Measurements from ENCODE around the gene ZNRF2. TPM values are rescaled to one million over a fixed set of nuclear protein-coding genes. Genes with fewer than 3 reads are reported as not detected.
"Not testable (repeated sequence)": the region's sequence is repeated elsewhere in the genome, so short reads cannot be mapped to it uniquely, and the experiment has no call there.

The ZNRF2 gene
- total and polyA plus RNA-seq, 12 donors, result 3.1 to 36.5 (median 16.2) TPM

DNA sequence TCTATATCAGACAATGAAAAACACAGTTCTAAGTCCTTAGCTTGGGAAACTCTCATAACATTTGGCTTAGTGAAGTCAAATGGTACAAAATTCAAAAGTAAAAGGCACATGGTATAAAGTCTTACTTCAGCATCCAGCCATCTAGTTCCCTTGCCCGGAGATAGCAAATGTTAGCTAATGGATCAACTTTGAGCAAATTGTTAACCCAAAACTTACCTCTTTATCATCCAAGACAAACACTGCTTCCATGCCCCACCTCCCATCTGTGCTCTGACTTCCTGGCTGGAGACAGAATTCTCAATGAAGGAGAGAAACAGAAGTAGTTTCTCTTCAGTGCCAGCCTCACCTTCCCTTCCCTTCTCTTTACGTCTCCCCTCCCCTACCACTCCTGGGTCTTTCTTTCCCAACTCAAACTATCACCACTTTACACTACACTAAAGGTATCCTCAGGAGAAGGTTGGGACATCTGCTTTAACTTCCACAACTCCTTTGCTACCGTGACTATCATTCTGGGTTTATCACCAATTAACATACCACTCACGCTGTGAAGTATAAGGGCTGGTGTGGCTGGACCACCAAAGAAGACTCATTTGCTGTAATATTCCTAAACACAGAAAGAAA, 21.2 kb upstream of the ZNRF2 start:
- H3K4me1 ChIP-seq (replicated peaks in 1 of 2), result no peaks in the 10 kb centered on the region
- intact Hi-C loops (cut with DNase I), result no loop called here
- H3K27me3 ChIP-seq, result no peaks in the 10 kb centered on the region
- H3K9me3 ChIP-seq (replicated peaks in 1 of 3), result no peaks in the 10 kb centered on the region
- 60 to 70% (median 66%) methylated on average over 4 of the region's 4 CpGs for WGBS, 4 donors
- TF ChIP-seq, protein P1, sequence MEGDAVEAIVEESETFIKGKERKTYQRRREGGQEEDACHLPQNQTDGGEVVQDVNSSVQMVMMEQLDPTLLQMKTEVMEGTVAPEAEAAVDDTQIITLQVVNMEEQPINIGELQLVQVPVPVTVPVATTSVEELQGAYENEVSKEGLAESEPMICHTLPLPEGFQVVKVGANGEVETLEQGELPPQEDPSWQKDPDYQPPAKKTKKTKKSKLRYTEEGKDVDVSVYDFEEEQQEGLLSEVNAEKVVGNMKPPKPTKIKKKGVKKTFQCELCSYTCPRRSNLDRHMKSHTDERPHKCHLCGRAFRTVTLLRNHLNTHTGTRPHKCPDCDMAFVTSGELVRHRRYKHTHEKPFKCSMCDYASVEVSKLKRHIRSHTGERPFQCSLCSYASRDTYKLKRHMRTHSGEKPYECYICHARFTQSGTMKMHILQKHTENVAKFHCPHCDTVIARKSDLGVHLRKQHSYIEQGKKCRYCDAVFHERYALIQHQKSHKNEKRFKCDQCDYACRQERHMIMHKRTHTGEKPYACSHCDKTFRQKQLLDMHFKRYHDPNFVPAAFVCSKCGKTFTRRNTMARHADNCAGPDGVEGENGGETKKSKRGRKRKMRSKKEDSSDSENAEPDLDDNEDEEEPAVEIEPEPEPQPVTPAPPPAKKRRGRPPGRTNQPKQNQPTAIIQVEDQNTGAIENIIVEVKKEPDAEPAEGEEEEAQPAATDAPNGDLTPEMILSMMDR (IDR thresholded peaks at IDR 0.05), result no peak
- TF ChIP-seq POLR2A (IDR thresholded peaks at IDR 0.05), result no peak
- no peak overlapping the region for H3K4me3 ChIP-seq
- H3K27ac ChIP-seq, result no peak overlapping the region
- H3K36me3 ChIP-seq (replicated peaks in 1 of 2), result no peaks in the 10 kb centered on the region
- DNase-seq, result no peak

DNA sequence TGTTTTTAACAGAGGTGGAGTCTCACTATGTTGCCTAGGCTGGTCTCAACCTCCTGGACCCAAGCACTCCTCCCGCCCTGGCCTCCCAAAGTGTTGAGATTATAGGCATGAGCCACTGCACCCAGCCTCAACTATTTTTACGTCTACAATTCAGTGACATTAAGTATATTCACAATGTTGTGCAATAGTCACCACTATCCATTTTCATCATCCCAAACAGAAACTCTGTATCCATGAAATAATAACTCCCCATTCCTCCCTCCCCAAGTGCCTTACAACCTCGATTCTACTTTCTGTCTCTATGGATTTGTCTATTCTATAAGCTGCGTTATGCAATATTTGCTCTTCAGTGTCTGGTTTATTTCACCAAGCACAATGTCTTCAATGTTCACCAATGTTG, 20.3 kb upstream of the ZNRF2 start:
- H3K36me3 ChIP-seq (replicated peaks in 1 of 2), result no peaks in the 10 kb centered on the region
- WGBS, 4 donors, result 72 to 89% (median 86%) methylated on average over 4 of the region's 4 CpGs
- no peaks in the 10 kb centered on the region for H3K27me3 ChIP-seq
- no peaks in the 10 kb centered on the region for H3K9me3 ChIP-seq (replicated peaks in 1 of 3)
- no peak overlapping the region for H3K4me3 ChIP-seq
- intact Hi-C loops (cut with DNase I), result no loop called here
- TF ChIP-seq, protein P1 (IDR thresholded peaks at IDR 0.05), result no peak
- no peak for TF ChIP-seq POLR2A (IDR thresholded peaks at IDR 0.05)
- DNase-seq, result no peak
- no peak overlapping the region for H3K27ac ChIP-seq
- no peaks in the 10 kb centered on the region for H3K4me1 ChIP-seq (replicated peaks in 1 of 2)

DNA sequence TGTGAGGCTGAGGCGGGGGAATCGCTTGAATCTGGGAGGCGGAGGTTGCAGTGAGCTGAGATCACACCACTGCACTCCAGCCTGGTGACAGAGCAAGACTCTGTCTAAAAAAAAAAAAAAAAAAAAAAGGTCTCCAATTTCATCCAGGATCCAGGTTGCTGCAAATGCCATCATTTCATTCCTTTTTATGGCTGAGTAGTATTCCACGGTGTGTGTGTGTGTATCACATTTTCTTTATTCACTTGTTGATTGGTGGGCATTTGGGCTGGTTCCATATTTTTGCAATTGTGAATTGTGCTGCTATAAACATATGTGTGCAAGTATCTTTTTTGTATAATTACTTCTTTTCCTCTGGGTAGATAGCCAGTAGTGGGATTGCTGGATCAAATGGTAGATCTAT, 19.2 kb upstream of the ZNRF2 start:
- not testable (repeated sequence) for DNase-seq; H3K4me1 ChIP-seq (replicated peaks in 1 of 2); H3K36me3 ChIP-seq (replicated peaks in 1 of 2); H3K27me3 ChIP-seq; H3K27ac ChIP-seq; H3K9me3 ChIP-seq (replicated peaks in 1 of 3); H3K4me3 ChIP-seq
- WGBS, 4 donors, result 93 to 99% (median 95%) methylated on average over 4 of the region's 4 CpGs
- intact Hi-C loops (cut with DNase I), result loop anchor here in 1 of 2 donors (5.0 kb wide), 1 partner anchor 98 kb away; no protein-coding TSS in a partner anchor

DNA sequence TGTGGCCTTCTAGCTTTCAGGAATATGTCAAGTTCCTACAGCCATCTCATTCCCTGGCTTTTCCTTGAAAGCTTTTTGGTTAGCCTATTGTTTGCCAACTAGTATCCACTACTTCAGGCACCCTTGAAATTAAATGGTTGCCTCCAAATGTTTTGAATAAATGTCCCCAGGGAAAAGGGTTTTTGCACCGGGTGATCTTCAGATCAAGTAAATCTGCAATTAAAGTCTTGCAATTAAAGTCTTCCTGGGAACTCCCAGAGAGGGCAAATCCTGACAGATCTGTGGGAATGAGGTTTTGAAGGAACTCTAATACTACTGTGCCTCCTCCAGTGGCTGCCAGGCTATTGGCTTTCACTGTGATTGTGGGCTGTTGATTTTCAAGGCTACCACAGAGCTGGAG, 17.7 kb upstream of the ZNRF2 start:
- no peaks in the 10 kb centered on the region for H3K9me3 ChIP-seq (replicated peaks in 1 of 3)
- H3K4me3 ChIP-seq, result no peak overlapping the region
- TF ChIP-seq, protein P1 (IDR thresholded peaks at IDR 0.05), result no peak
- TF ChIP-seq POLR2A (IDR thresholded peaks at IDR 0.05), result no peak
- H3K27me3 ChIP-seq, result no peaks in the 10 kb centered on the region
- no peaks in the 10 kb centered on the region for H3K36me3 ChIP-seq (replicated peaks in 1 of 2)
- no peak for DNase-seq
- H3K27ac ChIP-seq, result no peak overlapping the region
- intact Hi-C loops (cut with DNase I), result loop anchor here in 1 of 2 donors (5.0 kb wide), 1 partner anchor 99 kb away; no protein-coding TSS in a partner anchor
- 81 to 94% (median 91%) methylated on average over 1 of the region's 1 CpG for WGBS, 4 donors
- no peaks in the 10 kb centered on the region for H3K4me1 ChIP-seq (replicated peaks in 1 of 2)

DNA sequence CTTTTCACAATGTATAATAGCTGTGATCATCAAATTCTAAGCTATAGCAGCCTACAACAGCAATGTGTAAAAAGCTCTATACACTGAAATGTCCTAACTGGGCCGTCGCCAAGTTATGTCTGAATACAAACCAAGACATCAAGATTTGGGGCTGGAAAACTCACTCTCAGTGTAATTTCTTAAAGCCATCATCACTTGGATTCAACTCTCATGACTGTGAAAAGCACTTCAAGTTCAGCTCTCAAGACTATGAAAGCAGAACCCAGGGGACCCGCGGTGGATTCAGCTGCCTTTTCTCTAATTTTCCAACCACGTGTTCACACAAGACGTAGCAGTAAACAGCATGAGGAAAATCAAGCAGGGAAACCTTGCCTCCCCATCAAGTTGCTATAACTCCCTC, 15.8 kb upstream of the ZNRF2 start:
- no peak for DNase-seq
- Histone ChIP-seq H3K9me3 (replicated peaks in 1 of 3) (no peaks in the 10 kb centered on the region), H3K27ac (no peak overlapping the region), H3K36me3 (replicated peaks in 1 of 2) (no peaks in the 10 kb centered on the region), H3K4me1 (replicated peaks in 1 of 2) (no peaks in the 10 kb centered on the region), H3K27me3 (no peaks in the 10 kb centered on the region), H3K4me3 (no peak overlapping the region)
- 87 to 93% (median 89%) methylated on average over 6 of the region's 6 CpGs for WGBS, 4 donors
- intact Hi-C loops (cut with DNase I), result loop anchor here in 1 of 2 donors (5.0 kb wide), 1 partner anchor 101 kb away; no protein-coding TSS in a partner anchor
- TF ChIP-seq, protein P1 (IDR thresholded peaks at IDR 0.05), result no peak
- TF ChIP-seq POLR2A (IDR thresholded peaks at IDR 0.05), result no peak

Measured in adrenal gland (tissue), 12 donors.